Esophagus mucosa (tissue), 1 donor: ENCODE data around the gene CRYBB2. TPM values are rescaled to one million over a fixed set of nuclear protein-coding genes. Genes with fewer than 3 reads are reported as not detected.
"Not testable (repeated sequence)": the region's sequence is repeated elsewhere in the genome, so short reads cannot be mapped to it uniquely, and the experiment has no call there.

Source experiments
- ATAC-seq: fragments of 200-7000 bp; cut with Tn5 transposase; one replicate; pipeline ENCODE4 v1.9.1; 2020
- total RNA-seq: library from RNA; stranded (reverse); gene quantifications from one replicate; pipeline ENCODE4 v1.2.4, GENCODE V29; 2023
- donor health status: DM: yes; HTN: yes; CAD: no.

Gene CRYBB2
- total RNA-seq, 1 donor from 2014 or later = not detected

DNA sequence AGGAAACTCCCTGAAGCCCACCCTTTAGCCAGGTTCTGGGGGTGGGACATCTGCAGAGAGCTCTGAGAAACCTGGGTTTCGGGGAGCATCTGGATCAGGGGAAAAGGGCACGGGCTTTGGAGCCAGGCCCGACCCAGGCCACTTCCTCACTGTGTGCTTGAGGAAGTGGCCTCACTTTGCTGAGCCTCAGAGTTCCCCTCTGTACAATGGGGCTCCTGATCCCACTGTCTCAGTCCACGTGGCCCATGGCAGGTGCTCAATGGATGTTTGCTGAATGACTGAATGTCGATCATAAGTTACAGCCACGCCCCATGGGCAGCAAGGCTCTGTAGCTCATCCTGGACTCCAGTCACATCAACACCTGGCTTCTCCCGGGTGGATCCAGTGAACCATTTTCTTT lies 18.5 kb upstream of the CRYBB2 start:
- no peak for ATAC-seq

DNA sequence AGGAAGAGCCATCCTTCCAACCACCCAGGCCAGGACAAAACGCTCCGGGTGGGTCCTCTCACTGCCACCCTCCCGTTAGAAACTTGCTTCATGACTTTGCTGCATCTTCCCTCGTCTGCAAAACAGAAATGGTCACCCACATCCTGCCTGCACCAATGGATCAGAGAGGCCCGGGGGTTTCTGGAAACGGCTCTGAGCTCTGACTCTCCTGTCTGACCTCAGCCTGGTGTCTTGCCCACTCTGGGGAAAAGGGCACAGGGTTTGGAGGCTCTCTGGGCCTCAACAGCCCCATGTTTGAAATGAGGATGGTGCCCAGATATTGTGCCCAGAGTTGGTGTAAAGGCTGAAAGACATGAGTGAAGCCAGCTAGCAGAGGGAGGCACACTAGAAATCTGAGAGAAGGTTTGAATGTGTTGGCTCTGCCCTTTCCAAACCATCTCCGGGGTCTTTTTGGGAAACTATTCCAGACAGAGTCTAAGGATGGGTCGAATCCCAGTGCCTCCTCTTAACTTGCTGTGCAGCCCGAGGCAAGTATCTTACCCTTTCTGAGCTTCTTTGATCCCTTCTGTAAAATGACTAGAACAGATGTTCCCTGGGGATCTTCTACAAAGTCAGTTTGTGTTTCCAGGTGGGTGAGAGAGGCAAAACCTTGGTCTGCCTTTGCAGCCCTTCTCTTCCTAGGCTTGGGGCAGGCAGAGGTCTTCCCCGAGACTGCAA lies 17.7 kb upstream of the CRYBB2 start:
- no peak for ATAC-seq

DNA sequence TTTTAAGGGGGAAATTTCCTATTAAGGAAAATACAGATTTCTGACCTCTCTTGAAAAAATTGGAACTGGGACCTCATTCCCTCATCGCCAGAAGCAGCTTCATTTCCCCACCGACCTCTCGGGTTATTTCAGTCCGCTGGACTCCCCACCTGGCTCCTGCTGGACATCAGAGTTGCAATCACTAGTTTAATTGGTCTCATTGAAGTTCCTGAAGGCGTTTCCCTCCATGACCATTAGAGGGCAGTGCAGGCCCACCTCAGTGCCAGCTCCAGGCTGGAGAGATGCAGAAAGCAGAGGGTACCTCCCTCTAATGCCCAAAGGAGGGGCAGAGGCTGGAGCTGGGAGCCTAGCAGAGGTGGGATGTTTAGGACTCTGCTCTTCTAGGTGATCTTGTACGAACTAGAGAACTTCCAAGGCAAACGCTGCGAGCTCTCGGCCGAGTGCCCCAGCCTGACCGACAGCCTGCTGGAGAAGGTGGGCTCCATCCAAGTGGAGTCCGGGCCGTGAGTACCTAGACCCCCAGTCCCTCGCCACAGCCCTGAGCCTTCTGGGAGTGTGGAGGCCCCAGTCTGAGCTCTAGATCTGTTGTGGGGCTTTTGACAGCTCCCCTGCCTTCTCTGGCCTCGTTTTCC lies 17.0 kb upstream of the CRYBB2 start:
- peak; percentile 52 for ATAC-seq

DNA sequence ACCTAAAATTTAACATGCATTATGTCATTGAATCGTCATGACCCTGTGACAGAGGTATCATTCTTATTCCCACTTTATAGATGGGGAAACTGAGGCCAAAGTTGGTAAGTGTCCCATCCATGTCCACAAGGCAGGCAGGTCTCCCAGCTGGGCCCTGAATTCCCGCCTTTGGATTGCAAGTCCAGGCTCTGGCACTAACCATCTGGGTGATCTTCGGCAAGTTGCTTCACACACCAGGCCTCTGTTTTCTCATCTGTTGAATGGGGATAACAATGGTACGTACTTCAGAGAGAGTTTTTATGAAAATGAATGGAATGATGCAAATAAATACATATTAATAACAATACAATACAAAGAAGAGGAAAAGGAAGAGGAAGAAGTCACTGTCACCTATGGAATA lies 16.4 kb upstream of the CRYBB2 start:
- ATAC-seq = no peak

DNA sequence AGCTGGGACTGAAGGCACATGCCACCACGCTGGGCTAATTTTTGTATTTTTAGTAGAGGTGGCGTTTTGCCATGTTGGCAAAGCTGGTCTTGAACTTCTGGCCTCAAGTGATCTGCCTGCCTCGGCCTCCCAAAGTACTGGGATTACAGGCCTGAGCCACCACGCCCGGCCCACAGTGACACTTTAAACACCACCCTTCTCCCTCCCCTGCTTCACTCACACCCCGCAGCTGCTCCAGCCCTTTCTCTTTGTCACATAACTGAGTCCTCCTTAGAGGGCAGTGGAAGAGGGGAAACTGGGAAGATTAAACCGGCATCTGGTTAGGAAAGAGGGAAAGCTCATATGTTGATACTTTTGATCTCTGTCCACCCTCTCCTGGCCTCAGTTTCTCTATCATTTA lies 14.9 kb upstream of the CRYBB2 start:
- ATAC-seq = not testable (repeated sequence)

DNA sequence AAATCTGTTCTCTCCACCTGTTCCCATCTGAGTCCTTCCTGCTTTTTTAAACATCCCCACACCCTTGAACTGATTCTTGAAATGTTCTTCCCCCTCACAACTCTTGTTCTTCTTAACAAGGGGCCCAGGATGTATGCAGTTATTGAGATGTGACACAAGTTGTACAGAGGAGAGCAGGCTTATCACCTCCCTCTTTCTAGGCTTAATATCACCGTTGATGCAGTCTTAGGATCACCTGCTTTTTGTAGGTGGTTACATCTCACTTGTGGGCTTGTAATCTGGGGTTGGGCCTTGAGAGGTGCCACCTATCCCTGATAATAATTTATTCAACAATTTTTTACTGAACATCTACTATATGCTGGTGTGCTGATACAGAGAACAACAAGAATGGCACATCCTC lies 13.6 kb upstream of the CRYBB2 start:
- ATAC-seq = no peak

DNA sequence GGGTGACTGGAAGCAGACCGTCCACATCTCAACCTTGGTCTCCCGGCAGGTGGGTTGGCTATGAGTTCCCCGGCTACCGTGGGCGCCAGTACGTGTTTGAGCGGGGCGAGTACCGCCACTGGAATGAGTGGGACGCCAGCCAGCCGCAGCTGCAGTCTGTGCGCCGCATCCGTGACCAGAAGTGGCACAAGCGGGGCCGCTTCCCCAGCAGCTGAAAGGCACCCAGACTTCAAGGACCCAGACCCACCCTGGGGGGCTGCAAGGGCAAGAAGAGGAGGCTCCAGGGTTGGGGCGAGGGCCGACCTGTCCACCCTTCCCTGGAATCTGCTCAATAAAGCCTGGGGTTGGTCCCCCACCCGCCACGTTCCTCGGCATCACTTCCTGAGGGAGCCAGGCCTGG lies 12.4 kb upstream of the CRYBB2 start:
- ATAC-seq = no peak

DNA sequence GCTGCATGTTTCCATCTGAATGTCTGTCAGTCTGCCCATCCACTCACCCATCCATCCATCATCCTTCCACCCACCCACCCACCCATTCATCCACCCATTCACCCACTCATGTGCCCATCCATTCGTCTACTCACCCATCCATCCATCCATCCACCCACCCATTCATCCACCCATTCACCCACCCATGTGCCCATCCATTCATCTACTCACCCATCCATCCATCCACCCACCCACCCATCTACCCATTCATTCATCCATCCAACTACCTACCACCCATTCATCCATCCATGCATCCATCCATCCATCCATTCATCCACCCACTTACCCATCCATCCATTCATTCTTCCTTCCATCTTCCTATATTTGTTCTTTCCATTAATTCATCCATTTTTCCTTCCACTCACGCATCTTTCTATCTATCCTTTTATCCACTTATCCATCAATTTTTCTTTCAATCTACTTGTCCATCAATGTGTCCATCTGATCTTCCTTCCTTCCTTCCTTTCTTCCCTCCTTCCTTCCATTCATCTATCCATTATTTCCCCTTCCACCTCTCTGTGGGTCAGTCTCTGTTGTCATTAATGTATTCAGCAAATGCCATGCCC lies 11.8 kb upstream of the CRYBB2 start:
- ATAC-seq = no peak

DNA sequence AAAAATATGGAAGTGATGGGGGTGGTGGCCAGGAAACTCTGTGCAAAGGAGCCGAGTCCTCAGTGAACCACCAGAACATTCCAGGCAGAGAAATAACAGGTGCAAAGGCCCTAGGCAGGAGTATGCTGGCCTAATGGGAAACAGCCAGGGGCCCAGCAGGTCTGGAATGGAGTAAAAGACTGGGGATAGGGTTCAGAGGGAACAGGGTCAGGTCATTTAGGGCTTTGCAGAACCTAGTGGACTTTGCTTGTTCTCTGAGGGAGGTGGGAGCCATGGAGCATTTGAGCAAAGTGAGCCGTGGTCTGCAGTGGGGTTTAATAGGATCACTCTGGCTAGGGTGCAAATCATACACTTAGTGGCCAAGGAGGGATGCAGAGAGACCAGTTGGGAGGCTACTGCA lies 11.1 kb upstream of the CRYBB2 start:
- ATAC-seq = no peak

DNA sequence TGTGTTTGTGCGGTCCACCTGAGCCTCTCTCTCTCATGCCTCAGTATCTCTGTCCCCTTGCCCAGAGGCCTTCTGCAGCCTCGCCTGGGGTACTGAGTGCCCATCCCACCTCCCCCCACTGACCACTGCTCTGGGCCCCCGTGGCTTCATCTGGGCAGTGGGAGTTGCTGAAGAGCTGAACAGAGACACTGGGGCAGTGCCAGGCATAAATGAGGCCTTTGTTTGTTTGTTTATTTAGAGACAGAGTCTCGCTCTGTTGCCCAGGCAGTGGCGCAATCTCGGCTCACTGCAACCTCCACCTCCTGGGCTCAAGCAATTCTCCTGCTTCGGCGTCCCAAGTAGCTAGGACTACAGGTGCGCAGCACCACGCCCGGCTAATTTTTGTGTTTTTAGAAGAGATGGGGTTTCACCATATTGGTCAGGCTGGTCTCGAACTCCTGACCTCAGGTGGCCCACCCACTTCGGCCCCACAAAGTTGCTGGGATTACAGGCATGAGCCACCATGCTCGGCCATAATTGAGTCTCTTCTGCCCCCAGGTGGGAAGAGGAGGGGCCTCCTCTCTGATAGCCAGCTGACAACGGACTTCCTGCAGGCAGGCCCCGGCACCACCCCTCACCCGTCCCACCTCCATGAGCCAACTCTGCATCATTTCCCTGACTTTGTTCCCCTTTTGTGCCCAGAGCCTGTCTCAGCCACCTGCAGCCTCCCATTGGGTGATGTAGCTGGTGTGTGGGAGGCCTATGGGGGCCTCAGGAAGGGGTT lies 10.5 kb upstream of the CRYBB2 start:
- no peak for ATAC-seq

DNA sequence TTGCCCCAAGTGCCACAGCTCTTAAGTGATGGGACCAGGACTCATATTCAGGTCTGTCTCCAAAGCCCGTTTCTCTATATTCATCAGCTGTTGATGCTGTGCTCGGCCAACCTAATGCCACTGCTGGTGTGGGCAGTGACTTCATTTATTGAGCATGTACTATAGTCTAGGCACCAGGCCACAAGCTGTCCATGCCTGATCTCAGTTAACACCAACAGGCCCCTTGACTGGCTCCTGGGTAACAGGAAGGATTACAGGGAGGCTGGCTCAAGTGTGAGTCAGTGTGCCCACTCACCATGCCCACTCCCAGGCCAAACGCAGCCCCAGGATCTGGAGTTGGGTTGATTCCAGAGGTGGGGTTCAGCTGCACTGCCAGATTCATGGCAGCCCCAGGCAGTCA lies 8.6 kb upstream of the CRYBB2 start:
- ATAC-seq = no peak

DNA sequence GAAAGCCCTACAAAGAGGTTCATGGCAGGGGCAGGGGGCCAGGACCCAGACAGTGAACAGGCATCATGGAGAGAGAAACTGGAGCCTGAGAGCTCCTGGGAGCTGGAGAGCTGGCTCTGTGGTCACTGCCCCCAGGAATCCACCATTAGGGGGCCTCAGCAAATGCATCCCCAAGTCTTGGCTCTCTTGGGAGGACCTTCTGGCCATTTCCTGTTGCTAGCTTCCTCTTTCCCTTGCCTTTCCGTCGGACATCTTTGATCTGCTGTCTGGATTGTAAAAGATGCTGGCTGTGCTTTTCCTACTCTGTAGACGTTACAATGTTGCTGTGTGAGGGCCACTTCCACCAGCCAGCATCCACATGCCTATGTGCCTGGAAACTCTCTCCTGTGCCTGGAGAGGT lies 7.1 kb upstream of the CRYBB2 start:
- no peak for ATAC-seq

DNA sequence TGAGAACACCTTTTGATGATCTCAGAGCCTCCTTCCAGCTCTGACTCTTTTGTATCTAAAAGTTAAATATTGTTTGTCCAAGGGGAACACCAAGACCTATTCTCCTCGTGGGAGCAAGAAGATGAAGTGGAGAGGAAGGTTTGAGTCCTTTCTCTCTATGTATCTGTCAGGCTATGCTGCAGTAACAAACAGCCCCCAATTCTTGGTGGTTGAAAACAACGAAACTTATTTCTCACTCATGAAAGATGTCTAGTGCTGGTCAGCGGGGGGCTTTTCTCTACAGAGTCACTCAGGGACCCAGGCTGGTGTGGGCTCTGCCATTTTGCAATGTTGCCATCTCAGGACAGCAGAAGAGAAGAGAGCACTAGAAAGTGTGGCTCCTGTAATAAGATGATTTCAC lies 6.2 kb upstream of the CRYBB2 start:
- ATAC-seq = no peak

DNA sequence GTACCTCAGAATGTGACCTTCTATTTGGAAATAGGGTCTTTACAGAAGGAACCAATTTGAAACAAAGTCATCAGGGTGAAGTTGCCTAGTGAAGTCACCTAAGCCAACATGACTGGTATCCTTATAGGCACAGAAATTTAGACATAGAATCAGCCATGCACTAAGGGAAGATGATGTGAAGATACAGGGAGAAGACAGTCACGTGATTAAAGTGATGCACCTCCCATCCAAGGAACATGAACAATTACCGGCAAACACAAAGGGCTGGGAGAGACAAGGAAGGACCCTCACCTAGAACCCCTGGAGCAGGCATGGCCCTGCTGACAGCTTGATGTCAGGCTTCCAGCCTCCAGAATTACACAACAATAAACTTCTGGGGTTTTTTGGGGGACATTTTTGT lies 3.2 kb upstream of the CRYBB2 start:
- no peak for ATAC-seq

DNA sequence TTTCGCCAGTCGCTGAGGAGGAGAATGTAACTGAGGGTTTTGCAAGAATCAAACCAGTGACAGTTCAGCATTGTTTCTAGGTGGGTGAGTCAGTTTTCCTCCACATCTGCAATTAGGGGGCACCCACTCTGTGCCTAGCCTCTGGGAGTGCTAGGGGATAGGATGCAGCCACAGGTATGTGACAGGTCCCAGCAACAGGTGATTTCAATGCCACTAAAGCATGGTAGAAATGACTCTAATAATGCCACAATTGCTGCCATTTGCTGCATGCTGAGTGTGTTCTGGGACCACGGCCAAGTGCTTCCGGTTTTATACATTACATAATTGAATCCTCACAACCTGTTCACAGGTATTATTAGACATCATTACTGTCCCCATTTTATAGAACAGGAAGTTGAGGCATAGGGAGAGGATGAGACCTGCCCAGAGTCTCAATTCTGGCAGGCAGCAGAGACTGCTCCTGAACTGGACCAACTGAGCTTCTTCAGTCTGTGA lies 556 bp downstream of the CRYBB2 start:
- peak; percentile 42 for ATAC-seq

DNA sequence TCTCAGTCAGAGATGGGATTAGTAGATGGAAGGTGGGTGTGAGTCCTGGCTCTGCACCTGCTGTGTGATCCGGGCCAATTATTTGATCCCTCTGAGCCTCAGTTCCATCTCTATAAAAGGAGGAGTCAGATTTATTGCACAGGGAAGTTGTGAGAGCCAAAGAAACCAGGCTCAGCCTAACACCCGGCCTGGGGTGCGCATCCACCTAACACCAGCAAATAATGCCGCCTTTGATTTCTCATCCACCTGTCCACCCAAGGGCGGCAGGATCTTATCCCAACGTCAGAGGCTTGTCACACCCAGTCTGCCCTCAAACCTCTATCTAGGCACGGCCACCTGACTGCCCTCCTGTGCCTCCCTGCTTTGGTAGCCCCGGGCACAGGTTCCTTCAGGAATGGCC lies 2.4 kb downstream of the CRYBB2 start:
- ATAC-seq = no peak

DNA sequence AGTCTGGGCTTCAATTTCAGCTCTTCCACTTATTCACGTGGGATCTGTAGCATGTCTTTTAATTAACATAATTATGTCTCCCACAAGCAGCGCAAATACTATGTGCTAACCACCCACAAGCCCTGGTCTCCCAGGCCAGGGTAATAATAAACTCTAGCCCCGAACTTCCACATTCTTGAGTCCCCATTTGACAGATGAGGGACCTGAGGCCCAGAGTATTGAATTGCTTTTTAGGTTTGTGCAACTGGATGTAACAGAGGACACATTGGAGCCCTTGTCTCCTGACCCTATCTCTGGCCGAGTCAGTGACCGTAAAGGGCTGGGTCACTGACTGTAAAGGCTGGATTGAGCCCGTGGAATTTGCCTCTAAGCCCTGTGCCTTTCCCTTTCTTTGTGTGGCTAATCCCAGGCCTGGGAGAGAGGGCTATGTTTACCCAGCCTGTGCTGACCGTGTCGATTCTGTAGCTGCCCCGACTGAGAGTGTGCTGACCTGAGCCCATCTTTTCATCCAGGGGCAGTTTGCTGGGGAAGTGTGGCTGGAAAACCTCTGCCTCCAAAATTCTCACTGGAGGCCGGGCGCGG lies 3.9 kb downstream of the CRYBB2 start:
- ATAC-seq = no peak

DNA sequence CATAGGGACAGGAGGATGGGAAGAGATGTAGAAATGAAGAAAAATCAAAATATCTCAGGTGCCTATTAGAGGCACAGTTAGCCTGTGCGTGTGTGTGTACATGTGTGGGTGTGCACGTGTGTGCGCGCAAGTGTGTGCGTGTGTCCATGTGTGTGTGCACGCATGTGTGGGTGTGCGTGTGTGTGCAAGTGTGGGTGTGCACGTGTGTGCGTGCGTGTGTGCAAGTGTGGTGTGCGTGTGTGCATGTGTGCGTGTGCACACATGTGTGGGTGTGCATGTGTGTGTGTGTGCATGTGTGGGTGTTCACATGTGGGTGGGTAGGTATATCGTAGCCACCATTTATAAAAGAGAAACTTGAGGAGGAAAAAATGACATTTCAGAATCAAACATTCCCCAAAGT lies 9.4 kb downstream of the CRYBB2 start:
- ATAC-seq = no peak

DNA sequence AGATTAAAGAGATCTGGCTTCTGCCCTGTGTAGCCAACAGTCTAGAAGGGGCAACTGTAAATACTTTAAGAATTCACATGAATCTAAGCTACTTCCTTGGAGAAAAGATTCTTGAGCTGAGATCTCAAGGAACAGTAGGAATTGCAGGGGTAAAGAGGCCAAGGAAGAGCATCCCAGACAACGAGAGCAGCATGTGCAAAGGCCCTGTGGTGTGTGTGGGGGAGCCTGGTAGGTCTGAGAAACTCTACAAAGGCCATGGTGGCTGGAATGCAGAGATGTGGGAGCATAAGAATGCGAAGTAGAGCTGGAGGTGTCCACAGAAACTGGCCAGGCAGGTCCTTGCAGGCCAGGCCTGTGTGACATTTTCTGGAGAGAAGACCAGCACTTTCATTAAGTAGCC lies 11.3 kb downstream of the CRYBB2 start:
- ATAC-seq = not testable (repeated sequence)

DNA sequence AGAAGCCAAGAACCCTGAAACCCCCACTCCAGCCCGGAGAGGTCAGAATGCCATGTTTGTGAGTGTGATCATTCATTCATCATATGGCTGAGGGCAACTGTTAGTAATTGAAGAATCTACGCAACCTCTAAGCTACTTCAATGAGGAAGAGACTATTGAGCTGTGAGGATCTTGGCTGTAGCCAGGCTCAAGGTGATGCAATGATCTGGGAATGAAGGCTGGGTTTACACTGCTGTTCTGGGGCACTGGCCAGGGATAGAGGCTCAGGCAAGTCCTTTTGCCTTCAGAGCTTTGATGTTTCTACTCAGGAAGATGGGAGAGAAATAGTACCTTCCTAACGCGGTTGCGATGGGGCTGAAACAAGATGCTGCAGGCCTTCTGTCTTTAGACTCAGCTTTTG lies 12.9 kb downstream of the CRYBB2 start:
- ATAC-seq = peak; percentile 58

DNA sequence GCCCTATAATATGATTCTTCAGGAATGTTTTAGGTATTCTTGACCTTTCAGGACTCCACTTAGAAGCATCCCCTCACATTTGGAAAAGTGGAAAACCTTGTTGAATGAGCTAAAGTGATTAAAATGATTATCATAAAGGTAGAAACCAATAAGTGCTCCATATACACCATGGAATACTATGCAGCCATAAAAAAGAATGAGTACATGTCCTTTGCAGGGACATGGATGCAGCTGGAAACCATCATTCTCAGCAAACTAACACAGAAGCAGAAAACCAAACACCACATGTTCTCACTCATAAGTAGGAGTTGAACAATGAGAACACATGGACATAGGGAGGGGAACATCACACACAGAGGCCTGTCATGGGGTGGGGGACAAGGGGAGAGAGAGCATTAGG lies 14.3 kb downstream of the CRYBB2 start:
- not testable (repeated sequence) for ATAC-seq

DNA sequence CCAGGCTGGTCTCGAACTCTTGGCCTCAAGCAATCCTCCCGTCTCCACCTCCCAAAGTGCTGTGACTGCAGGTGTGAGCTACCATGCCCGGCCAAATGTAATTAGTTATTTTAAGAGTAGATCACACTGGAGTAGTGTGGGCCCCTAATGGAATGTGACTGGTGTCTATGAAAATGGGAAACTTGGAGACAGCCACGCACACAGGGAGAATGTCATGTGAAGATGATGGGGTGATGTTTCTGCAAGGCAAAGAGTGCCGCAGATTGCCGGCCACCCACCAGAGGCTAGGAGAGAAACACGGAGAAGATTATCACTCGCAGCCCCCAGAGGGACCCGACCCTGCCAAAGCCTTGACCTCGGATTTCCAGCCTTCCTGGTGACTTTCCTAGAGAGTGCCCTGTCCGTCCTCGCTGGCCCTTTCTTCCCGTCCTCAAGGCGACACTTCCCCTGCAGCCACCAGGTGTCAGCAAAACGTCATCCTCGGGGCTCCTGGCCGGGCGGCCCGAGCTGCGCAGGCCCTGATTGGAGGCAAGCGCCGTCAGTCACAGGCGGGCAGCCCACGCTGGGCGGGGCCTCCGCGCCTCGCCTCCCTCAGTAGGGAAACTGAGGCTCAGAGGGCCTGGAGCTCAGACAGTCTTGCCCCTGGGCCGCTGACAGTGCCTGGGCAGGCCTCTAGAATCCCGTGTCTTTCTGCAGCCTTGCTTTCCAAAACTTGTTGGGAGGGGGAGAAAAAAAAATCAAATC lies 16.3 kb downstream of the CRYBB2 start:
- peak; percentile 93 for ATAC-seq
